ENCODE measurements around the gene KHDC1L.

DNA sequence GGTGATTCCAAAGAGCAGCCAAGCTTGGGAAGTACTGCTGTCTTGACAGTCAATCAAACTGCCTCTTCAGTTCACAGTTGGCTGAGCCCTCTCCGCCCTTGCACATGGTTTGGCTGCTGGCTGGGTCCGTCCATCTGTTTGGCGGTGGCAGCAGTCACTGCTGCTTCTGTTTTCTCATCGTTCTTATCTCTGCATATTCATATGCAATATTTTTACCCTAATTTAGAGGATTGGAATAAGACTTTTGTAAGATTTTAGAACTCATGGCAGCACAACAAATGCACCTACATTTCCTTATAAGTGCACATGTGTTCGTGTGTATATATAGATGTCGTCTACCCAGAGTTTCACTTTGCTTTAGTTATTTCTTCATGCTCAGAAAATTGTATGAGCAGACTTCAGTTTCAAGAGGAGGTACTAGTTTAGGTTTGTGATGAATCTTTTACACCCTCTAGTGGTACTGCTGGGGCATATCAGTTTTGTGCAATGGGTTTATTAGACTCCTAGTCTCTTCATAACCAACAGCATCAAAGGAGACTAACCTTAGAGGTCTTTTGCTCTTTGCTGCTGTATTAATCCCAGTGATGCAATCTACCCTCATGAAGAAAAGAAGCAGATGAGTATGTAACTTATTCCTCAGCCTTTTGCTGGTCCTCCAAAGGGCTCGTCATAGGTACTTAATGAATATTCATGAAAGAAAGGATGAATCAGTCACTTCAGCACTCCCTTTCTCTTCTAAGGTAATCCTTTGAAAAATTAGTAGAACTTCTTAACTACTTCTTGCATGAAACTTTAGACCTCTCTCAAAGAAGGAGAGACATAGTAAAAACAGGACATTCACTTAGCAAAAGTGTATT is 44.3 kb downstream of the KHDC1L start:
- TF ChIP-seq SIN3A (IDR thresholded peaks at IDR 0.05; ENCODE audit: borderline replicate concordance, insufficient read depth, low read length) (no peak), POLR2AphosphoS5 (IDR thresholded peaks at IDR 0.05; ENCODE audit: low read depth, low read length) (no peak), TAF1 (IDR thresholded peaks at IDR 0.05; ENCODE audit: borderline replicate concordance, insufficient read depth, low read length) (no peak)
- TF ChIP-seq, protein P1, sequence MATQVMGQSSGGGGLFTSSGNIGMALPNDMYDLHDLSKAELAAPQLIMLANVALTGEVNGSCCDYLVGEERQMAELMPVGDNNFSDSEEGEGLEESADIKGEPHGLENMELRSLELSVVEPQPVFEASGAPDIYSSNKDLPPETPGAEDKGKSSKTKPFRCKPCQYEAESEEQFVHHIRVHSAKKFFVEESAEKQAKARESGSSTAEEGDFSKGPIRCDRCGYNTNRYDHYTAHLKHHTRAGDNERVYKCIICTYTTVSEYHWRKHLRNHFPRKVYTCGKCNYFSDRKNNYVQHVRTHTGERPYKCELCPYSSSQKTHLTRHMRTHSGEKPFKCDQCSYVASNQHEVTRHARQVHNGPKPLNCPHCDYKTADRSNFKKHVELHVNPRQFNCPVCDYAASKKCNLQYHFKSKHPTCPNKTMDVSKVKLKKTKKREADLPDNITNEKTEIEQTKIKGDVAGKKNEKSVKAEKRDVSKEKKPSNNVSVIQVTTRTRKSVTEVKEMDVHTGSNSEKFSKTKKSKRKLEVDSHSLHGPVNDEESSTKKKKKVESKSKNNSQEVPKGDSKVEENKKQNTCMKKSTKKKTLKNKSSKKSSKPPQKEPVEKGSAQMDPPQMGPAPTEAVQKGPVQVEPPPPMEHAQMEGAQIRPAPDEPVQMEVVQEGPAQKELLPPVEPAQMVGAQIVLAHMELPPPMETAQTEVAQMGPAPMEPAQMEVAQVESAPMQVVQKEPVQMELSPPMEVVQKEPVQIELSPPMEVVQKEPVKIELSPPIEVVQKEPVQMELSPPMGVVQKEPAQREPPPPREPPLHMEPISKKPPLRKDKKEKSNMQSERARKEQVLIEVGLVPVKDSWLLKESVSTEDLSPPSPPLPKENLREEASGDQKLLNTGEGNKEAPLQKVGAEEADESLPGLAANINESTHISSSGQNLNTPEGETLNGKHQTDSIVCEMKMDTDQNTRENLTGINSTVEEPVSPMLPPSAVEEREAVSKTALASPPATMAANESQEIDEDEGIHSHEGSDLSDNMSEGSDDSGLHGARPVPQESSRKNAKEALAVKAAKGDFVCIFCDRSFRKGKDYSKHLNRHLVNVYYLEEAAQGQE (IDR thresholded peaks at IDR 0.05; ENCODE audit: insufficient read depth in 1 of 2, low read depth in 2 of 2, low read length in 2 of 2) = no peak
